GM19025 (cell line): ENCODE measurements around the gene SAFB.

ENCODE experiments used
- ATAC-seq: cut with Tn5 transposase; IDR thresholded peaks from one replicate; pipeline ENCODE4 v1.9.1; 2021; ENCODE audit warnings: mild to moderate bottlenecking, low read depth, moderate library complexity; ENCODE audit not compliant: unreplicated experiment

Gene SAFB

GRCh38 chr19:5663904-5664303 lies 41.0 kb downstream of the SAFB start:
- ATAC-seq: no peak

GRCh38 chr19:5664515-5664914 lies 41.6 kb downstream of the SAFB start:
- ATAC-seq: no peak

DNA sequence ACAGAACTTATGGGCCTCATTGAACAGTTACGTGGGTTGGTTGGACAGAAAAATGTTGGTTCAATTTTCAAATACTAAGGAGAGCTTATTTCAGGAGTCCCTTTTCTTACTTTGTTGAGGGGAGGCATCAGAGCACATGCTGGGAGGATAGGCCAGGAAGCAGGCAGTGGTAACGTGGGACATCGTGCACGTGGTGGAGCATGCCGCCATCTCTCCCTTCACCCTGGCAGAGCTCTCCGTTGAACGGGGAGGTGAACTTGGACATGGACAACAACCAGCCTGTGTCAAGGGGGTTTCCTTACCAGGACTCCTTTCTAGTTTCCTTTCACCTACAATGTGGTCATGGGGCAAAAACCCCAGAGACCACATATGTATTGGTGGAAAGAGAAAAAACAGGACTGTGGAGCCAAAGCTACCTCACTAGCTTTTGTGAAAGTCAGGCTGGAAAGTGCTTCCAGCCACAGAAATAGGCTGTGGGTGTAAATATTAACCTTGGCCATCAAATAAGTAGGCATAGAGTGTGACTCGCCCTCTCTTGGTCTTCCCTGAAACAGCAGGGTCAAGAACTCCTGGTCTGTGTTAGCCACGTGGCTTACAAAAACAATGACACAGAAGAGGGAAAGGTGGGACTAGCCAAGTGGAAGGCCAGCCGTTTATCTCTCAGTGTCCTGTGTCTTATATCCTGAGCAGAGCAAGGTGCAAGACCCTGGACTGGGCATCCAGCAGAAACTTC lies 43.1 kb downstream of the SAFB start:
- no peak for ATAC-seq

DNA sequence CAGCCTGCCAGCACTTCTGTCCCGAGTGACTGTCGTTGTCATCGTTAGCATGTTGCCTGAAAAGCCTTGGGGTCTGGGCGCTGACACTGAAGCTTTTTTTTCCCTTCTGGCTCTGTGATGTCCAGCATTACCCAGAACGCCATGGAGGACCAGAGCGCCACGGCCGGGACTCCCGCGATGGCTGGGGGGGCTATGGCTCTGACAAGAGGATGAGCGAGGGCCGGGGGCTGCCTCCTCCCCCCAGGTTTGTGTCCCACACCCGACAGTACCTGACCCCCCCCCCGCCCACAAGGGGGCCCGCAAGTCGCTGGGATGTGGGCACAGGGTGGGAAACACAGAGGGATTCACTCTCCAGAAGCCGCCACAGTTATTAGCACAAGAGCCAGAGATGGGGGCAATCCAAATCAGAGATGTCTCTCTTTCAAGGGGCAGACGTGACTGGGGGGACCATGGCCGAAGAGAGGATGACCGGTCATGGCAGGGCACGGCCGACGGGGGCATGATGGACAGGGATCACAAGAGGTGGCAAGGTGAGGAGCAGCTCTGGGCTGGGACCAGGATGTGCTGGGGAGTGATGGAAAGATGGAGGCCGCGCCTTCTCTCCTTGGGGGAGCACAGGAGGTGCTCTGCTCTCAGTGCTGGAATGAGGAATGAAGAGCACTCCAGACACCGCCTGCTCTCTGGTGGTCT lies 44.2 kb downstream of the SAFB start:
- no peak for ATAC-seq

DNA sequence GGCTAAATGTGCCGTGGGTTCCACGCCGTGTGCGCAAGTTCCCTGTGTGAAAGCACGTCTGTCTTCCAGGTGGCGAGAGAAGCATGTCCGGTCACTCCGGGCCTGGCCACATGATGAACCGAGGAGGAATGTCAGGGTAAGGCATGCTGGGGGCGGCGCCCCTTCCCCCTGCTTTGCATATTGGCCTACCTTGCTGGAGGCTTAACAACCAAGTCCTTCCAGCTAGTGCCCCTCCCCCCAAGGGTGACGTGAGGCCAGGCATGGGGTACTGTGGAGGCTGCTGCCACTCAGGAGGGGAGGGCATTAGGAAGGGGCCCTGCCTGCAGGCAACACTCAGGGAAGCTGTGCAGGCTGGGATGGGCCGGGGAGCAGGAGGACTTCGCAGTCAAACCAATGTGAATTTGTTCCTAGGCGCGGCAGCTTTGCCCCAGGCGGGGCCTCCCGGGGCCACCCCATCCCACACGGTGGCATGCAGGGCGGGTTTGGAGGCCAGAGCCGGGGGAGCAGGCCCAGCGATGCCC lies 44.9 kb downstream of the SAFB start:
- no peak for ATAC-seq

GRCh38 chr19:5669212-5669611 lies 46.3 kb downstream of the SAFB start:
- no peak for ATAC-seq

- no peak for ATAC-seq
Observed at GRCh38 chr19:5671600-5671999, 48.7 kb downstream of the SAFB start.

DNA sequence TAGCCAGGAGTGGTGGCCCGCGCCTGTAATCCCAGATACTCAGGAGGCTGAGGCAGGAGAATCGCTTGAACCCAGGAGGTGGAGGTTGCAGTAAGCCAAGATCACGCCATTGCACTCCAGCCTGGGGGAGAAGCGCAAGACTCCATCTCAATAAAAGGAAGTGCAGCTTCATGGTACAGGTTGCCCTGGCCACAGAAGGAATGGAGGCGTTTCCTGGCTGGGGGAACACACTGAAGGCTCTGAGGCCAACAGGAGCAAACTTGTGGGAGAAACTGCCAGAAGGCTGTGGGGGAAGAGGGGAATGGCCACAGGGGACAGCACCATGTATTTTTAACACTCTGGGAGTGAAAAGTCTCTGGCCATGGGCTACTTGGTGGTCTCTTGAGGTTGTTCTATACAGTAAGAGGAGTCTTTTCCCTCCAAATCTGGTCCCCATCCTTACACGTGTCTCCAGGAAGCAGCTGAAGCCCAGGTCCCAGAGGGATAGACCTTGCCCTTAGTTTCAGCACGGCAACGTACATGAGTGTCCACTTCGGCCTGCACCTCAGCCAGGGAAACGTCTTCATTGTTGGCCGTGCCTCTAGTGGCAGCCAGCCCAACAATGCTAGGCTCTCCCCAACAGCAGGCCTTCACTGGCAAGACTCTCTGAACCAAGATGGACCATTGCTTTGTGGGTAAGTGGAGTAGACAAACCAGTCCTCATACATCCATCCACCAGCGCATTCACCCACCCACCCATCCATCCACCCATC lies 50.0 kb downstream of the SAFB start:
- ATAC-seq: no peak

DNA sequence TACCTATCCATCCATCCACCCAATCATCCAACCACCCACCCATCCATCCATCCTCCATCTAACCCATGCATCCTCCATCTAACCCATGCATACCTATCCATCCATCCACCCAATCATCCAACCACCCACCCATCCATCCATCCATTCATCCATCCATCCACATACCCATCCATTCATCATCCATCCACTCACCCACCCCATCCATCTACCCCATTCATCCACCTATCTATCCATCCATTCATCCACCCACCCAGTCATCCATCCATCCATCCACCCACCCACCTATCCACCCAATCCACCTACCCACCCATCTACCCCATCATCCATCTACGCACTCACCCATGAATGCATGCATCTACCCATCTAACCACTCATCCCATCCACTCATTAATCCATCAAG lies 50.9 kb downstream of the SAFB start:
- ATAC-seq: no peak

GRCh38 chr19:5674714-5675113 lies 51.8 kb downstream of the SAFB start:
- ATAC-seq: no peak

- no peak for ATAC-seq
Observed at GRCh38 chr19:5676105-5676771, 53.4 kb downstream of the SAFB start.

GRCh38 chr19:5676772-5677105 lies 53.9 kb downstream of the SAFB start:
- no peak for ATAC-seq

GRCh38 chr19:5677136-5677535 lies 54.3 kb downstream of the SAFB start:
- ATAC-seq: no peak

GRCh38 chr19:5677580-5677979 lies 54.7 kb downstream of the SAFB start:
- ATAC-seq: no peak

GRCh38 chr19:5678071-5678718 lies 55.3 kb downstream of the SAFB start:
- no peak for ATAC-seq

DNA sequence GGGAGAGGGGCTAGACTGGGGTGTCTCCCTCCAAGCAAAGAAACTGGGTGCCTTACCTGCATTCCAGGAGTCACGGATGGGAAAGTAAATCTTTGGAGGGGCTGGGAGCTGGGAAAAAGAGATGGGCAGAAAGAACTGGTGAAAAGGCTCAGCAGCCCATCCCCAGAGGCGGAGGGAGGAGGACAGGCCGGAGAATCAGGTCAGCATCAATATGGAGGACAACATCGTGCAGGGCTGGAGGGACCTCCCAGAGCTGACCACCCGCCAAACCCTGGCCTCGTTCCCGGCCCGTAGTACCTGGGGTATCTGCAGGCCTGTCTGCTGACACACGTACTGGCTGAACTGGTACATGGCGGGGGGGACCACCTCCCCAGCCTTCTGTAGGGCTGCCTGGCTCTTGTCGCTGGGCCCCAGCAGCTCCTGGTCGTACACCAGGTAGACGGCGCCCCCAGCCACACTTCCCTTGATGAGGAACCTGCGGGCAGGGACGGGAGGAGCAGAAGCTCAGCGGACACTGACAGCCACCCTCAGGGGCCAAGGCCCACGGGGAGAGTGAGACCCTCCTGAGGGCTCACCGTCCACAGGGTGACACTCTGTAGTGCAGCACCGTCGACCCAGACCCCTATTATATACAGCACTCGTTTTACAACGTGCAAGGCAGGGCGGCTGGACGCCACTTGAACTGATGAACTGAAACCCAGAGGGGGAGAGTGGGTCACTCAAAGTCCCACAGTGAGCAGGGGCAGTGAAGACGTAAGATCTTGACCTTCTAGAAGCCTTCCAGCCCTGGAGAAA lies 56.6 kb downstream of the SAFB start:
- no peak for ATAC-seq

- ATAC-seq: no peak
Observed at GRCh38 chr19:5680084-5680436, 57.2 kb downstream of the SAFB start.

GRCh38 chr19:5680437-5681368 lies 57.8 kb downstream of the SAFB start, which contains the start of the genes HSD11B1L and MICOS13:
TSS of gene HSD11B1L (plus strand) at chr19:5681027. CDS start at chr19:5684833, 3,806 bp downstream.
TSS of gene MICOS13 (minus strand) at chr19:5680516. CDS start at chr19:5680486, 30 bp downstream.
- ATAC-seq: peak; percentile 89
